ENCODE data around the gene C3orf38.
"Not testable (repeated sequence)": the region's sequence is repeated elsewhere in the genome, so short reads cannot be mapped to it uniquely, and the experiment has no call there.

Gene C3orf38

DNA sequence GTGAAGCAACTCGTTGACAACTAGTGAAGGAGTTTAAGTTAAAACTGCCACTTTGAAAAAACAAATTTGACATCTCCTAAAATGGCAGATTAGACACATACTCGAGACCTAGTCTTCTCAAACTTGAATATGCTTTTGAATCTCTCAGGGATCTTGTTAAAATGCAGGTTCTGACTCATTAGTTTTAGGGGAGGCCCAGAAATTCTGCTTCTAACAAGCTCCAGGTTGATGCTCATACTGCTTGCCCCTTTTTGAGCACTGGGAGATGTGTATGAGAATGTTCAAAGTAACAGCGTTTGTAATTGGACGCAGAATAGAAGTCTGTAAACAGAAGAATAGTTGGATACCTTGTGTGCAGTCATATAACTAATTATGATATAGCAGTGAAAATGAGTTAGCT lies 1.6 kb downstream of the C3orf38 start:
- no peak for DNase-seq (ENCODE audit: extremely low read depth in 1 of 2, low read depth in 1 of 2)

GRCh38 chr3:88152841-88153240 lies 3.1 kb downstream of the C3orf38 start:
- DNase-seq (ENCODE audit: extremely low read depth in 1 of 2, low read depth in 1 of 2), result no peak

- DNase-seq (ENCODE audit: extremely low read depth in 1 of 2, low read depth in 1 of 2), result no peak
Measured at GRCh38 chr3:88166419-88166971, 16.7 kb downstream of the C3orf38 start.

DNA sequence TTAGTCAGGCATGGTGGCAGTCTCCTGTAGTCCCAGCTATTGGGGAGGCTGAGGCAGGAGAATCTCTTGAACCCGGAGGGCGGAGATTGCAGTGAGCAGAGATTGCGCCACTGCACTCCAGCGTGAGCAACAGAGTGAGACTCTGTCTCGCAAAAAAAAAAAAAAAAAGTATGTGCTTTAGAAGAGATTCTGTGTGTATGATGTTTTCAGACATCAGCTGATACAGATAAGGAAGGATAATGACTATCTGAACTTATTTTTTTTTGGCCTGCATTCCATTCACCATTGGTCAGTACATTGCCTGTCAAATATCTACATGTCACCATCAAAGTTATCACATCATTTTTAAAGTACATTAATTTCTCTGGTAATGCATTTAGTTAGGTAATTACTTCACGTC lies 17.4 kb downstream of the C3orf38 start:
- DNase-seq (ENCODE audit: extremely low read depth in 1 of 2, low read depth in 1 of 2), result no peak

DNA sequence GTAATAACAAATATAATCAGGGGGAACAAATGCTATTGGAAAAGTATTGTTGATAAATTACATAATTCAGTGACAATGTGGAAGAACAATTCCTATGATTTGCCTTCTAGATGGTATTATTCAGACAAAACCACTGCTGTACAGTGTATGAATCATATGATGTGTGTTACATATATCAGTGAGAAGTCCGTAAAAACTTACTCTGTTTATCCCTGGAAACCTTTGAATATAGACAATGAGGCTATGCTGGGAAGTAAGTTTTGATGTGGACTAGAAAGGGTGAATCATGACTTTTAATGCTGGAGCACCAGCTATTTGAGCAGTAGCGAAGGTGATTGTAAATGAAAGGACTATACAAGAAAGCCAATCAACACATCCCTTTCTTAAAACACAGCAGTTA lies 17.9 kb downstream of the C3orf38 start:
- no peak for DNase-seq (ENCODE audit: extremely low read depth in 1 of 2, low read depth in 1 of 2)

DNA sequence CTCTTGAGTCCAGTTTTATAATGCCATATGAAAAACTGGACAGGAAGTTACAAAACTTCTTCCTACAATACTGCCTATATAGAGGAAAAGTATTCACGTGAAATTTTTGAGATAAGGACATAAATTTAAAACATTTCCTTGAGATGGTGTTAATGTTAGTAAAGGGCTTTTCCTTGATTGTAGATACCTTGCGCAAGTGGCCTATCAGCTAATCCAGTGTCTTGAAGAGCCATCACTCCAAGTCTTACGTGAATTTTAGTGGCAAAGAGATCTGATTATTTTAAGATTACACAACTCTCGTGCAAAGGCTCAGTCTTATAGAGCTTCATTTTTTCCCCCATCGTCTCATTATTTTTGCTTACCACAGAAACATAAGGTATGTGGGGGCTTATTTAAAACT lies 18.4 kb downstream of the C3orf38 start:
- DNase-seq (ENCODE audit: extremely low read depth in 1 of 2, low read depth in 1 of 2), result no peak

DNA sequence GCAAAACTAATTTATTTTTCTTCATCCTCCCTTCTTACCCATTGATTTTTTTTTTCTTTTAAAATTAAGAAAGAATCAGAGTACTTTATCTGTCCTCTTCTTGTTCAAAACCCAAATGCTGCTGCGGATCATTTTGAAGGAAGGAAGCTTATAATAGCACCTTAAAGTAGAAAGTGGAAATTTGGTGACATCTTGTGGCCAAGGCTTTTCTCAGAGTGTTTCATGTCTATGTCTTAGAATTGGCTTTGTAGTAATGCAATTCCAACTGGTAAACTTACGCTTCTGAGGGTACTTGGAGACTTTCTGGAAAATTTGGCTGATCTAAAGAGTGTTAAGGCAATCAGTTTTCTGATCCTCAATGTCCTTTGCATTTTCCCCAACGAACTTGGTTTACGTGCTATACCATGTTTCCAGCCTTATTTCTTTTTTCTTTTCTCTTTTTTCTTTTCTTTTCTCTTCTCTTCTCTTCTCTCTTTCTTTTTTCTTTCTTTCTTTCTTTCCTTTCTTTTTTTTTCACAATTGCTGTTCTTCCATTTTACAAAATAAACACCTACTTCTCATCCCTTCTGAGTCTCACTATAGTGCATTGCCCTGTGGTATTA lies 30.7 kb downstream of the C3orf38 start:
- DNase-seq (ENCODE audit: extremely low read depth in 1 of 2, low read depth in 1 of 2), result no peak

GRCh38 chr3:88182165-88182918 lies 32.6 kb downstream of the C3orf38 start:
- DNase-seq (ENCODE audit: extremely low read depth in 1 of 2, low read depth in 1 of 2), result not testable (repeated sequence)

DNA sequence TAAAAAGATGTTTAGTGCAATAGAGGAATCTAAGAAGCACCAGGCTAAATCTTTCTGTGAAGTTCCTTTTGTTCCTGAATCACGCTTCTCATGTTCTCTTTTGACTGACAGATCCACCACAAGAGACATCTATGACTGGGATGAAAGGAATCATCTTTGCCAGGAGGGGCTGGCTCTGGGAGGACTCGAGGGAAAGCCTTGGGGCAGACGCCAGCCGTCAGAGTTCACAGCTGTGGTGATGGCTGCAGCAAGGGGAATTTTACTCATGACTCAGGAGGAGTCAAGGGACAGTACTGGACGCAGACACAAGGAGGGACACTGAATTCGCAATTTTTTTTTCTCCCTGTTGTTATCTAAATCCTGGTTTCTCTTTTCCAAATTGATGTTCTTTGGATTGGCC lies 38.7 kb downstream of the C3orf38 start:
- no peak for DNase-seq (ENCODE audit: extremely low read depth in 1 of 2, low read depth in 1 of 2)

- DNase-seq (ENCODE audit: extremely low read depth in 1 of 2, low read depth in 1 of 2), result no peak
Measured at GRCh38 chr3:88189361-88189810, 39.6 kb downstream of the C3orf38 start.

DNA sequence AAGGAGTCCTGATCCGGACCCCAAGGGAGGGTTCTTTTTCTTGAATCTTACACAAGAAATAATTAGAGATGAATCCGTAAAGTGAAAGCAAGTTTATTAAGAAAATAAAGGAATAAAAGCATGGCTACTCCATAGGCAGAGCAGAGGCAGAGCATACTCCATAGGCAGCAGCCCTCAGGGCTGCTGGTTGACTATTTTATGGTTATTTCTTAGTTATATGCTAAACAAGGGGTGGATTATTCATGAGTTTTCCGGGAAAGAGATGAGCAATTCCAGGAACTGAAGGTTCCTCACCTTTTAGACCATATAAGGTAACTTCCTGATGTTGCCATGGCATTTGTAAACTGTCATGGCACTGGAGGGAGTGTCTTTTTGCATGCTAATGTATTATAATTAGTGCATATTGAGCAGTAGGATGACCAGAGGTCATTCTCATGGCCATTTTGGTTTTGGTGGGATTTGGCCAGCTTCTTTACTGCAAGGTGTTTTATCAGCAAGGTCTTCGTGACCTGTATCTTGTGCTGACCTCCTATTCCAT lies 42.2 kb downstream of the C3orf38 start:
- DNase-seq (ENCODE audit: extremely low read depth in 1 of 2, low read depth in 1 of 2), result no peak

DNA sequence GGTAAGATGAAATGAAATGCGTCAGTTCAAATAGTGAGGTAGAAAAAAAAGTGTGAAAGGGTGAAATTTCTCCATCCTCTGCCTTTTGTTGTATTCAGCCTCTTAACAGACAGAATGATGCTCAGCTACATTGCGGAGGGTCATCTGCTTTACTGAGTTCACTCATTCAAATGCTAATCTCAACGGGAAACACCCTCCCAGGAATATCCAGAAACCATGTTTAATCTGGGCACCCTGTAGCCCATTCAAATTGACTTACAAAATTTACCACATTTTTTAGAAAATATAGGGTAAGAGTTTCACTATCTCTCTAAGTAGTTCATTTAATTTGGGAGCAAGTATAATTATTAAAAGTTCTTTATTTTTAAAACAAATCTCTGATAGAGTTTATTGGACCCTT lies 42.9 kb downstream of the C3orf38 start:
- no peak for DNase-seq (ENCODE audit: extremely low read depth in 1 of 2, low read depth in 1 of 2)

DNA sequence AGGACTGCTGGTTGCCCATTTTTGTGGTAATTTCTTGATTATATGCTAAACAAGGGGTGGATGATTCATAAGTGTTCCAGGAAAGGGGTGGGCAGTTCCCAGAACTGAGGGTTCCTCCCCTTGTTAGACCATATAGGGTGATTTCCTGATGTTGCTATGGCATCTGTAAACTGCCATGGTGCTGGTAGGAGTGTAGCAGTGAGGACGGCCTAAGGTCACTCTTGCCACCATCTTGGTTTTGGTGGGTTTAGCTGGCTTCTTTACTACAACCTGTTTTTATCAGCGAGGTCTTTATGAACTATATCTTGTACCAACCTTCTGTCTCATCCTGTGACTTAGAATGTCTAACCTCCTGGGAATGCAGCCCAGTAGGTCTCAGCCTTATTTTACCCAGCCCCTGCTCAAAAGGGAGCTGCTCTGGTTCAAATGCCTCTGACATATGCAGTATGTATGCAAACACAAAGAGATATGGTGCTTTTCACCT lies 46.2 kb downstream of the C3orf38 start:
- DNase-seq (ENCODE audit: extremely low read depth in 1 of 2, low read depth in 1 of 2), result no peak

DNA sequence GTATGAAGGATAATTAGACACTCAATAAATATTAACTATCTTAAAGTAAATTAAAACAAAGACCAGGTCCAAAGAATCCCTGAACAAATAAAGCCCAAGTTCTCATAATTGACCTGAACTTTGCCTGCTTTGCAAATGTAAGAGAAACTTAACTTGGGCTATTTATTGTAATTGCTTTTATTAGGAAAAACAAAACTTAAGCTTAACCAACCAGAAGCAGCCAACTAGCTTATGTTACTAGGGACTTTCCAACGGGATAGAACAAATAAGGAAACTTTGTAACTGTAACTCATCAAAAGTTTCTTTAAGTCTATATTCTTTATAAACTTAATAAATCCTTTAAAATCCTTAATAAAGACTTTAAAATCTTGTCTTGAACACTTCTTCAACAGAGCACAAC lies 48.4 kb downstream of the C3orf38 start:
- DNase-seq (ENCODE audit: extremely low read depth in 1 of 2, low read depth in 1 of 2), result no peak

DNA sequence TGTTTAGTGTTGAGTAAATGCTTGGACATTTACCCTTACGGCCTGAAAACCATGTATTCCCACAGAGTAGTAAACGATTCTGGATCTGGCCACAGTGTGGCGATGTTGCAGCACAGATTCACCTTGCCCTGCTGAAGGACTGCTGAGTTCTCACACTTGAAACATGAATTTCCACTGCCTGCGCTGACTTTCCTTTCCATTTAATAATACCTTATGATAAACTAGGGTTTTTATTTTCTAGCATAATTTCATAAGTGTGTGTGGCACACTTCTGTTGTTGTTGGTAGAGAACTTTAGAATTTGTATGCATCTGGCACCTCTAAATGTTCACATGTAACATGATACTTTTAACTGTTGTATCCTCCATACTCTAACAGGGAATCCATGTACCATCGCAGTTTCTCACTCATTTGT lies 53.9 kb downstream of the C3orf38 start:
- DNase-seq (ENCODE audit: extremely low read depth in 1 of 2, low read depth in 1 of 2), result no peak

Data from stimulated activated CD8-positive, alpha-beta memory T cell treated with anti-CD3 and anti-CD28 coated beads, Interleukin-7, amount 100 ng/mL, for 48 hours (primary cell).